A549 (cell line): ENCODE data around the gene PCBP3.

ENCODE experiments used
- CBX8 ChIP-seq: fragments of 200-600 bp; sonication (generic); IDR thresholded peaks from 2 replicates; pipeline ENCODE4 v1.6.1; 2016
- CTCF ChIP-seq: fragments of >200 bp; sonication (Bioruptor Twin); formaldehyde crosslinking; IDR thresholded peaks from 3 replicates; pipeline ENCODE4 v1.5.1; 2016
- FOSL2 ChIP-seq, 2 experiments: fragments of 450-650 bp in 1 of 2; fragments of >200 bp in 1 of 2; sonication (Bioruptor Twin) in 1 of 2; formaldehyde crosslinking; IDR thresholded peaks; 2 replicates each; pipeline versions ENCODE4 v1.5.0 to v1.6.1; 2016 to 2020; ENCODE audit warnings: mild to moderate bottlenecking in 1 of 2, moderate library complexity in 1 of 2
- HDAC2 ChIP-seq: fragments of 200-600 bp; sonication (generic); IDR thresholded peaks from 2 replicates; pipeline ENCODE4 v1.6.1; 2016
- KDM5A ChIP-seq: fragments of 200-600 bp; sonication (generic); IDR thresholded peaks from 2 replicates; pipeline ENCODE4 v1.6.1; 2016; ENCODE audit warnings: antibody characterized with exemption, mild to moderate bottlenecking
- POLR2A ChIP-seq: IDR thresholded peaks from 2 replicates; pipeline ENCODE4 v1.6.1; 2012; ENCODE audit warnings: mild to moderate bottlenecking, low read length
- POLR2AphosphoS2 ChIP-seq: conservative IDR thresholded peaks from 2 replicates; pipeline ENCODE4 v1.6.1; 2012; ENCODE audit warnings: low read length, improper control_type of control experiment, inconsistent platforms
- RCOR1 ChIP-seq: fragments of 150-350 bp; IDR thresholded peaks from 2 replicates; pipeline ENCODE4 v1.6.1; 2014; ENCODE audit warnings: antibody characterized with exemption, low read length, low read depth
- RFX5 ChIP-seq: fragments of 450-650 bp; IDR thresholded peaks from 2 replicates; pipeline ENCODE4 v1.7.1; 2014; ENCODE audit warnings: antibody characterized with exemption, mild to moderate bottlenecking, moderate library complexity
- RNF2 ChIP-seq: fragments of 200-600 bp; sonication (generic); IDR thresholded peaks from 2 replicates; pipeline ENCODE4 v1.6.1; 2016; ENCODE audit warnings: low read depth, mild to moderate bottlenecking, antibody characterized with exemption, moderate library complexity, borderline replicate concordance
- SMC3 ChIP-seq: fragments of >200 bp; sonication (Bioruptor Twin); formaldehyde crosslinking; IDR thresholded peaks from 3 replicates; pipeline ENCODE4 v1.6.1; 2018; ENCODE audit warnings: inconsistent platforms
- TF ChIP-seq, protein P1 (sequence below): IDR thresholded peaks from 2 replicates; pipeline ENCODE4 v1.6.1; 2012; ENCODE audit warnings: low read depth, borderline replicate concordance
- TF ChIP-seq, protein P2 (sequence below): fragments of 200-600 bp; sonication (generic); IDR thresholded peaks from 2 replicates; pipeline ENCODE4 v1.6.1; 2016; ENCODE audit warnings: antibody characterized with exemption, mild to moderate bottlenecking, moderate library complexity

DNA sequence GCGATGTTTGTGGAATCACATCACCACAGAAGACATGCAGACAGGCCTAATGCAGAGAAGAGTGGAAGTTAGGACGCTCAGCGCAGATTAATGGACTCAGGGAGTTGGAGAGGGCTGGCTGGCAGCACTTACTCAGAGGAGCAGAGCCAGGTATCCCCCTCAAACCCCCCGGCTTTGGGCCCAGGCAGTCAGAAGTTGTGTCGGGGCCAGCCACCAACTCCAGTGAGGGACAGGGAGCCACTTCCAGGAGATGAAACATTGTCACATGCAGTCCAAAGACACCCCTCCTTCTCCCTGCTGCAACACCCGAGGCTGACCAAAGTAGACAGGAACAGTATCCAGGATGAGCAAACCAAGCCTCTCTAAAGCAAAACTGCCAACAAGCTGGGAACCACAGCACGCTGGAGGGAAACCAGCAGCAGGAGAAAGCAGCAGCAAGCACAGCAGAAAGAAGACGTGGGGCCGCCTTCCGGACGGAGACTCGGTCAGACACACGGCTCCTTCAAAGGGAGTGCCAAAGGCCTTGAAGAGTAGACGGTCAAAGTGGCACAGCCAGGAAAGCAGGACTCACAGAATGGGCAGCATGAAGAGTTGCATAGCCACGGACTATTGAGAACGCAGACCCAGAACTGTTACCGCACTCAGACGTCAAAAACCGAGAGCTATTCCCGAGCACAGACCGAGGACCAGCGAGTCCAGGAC, 149.3 kb downstream of the PCBP3 start:
- TF ChIP-seq KDM5A (no peak), POLR2A (no peak), CBX8 (no peak), SMC3 (no peak), RNF2 (no peak), HDAC2 (no peak), CTCF (no peak), RFX5 (no peak), RCOR1 (no peak), FOSL2 (IDR thresholded peaks at IDR 0.05) (no peak), FOSL2 (CRISPR knock-in tag; IDR thresholded peaks at IDR 0.05) (no peak), POLR2AphosphoS2 (no peak)
- TF ChIP-seq, protein P1, sequence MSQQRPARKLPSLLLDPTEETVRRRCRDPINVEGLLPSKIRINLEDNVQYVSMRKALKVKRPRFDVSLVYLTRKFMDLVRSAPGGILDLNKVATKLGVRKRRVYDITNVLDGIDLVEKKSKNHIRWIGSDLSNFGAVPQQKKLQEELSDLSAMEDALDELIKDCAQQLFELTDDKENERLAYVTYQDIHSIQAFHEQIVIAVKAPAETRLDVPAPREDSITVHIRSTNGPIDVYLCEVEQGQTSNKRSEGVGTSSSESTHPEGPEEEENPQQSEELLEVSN = no peak
- TF ChIP-seq, protein P2, sequence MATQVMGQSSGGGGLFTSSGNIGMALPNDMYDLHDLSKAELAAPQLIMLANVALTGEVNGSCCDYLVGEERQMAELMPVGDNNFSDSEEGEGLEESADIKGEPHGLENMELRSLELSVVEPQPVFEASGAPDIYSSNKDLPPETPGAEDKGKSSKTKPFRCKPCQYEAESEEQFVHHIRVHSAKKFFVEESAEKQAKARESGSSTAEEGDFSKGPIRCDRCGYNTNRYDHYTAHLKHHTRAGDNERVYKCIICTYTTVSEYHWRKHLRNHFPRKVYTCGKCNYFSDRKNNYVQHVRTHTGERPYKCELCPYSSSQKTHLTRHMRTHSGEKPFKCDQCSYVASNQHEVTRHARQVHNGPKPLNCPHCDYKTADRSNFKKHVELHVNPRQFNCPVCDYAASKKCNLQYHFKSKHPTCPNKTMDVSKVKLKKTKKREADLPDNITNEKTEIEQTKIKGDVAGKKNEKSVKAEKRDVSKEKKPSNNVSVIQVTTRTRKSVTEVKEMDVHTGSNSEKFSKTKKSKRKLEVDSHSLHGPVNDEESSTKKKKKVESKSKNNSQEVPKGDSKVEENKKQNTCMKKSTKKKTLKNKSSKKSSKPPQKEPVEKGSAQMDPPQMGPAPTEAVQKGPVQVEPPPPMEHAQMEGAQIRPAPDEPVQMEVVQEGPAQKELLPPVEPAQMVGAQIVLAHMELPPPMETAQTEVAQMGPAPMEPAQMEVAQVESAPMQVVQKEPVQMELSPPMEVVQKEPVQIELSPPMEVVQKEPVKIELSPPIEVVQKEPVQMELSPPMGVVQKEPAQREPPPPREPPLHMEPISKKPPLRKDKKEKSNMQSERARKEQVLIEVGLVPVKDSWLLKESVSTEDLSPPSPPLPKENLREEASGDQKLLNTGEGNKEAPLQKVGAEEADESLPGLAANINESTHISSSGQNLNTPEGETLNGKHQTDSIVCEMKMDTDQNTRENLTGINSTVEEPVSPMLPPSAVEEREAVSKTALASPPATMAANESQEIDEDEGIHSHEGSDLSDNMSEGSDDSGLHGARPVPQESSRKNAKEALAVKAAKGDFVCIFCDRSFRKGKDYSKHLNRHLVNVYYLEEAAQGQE = no peak
